DND-41 (cell line): ENCODE results near the gene GLIS2.

Experiments
- CTCF ChIP-seq: IDR thresholded peaks from 2 replicates; pipeline ENCODE4 v1.5.1; 2012; ENCODE audit warnings: borderline replicate concordance, low read length, moderate library complexity, mild to moderate bottlenecking; ENCODE audit not compliant: poor library complexity, severe bottlenecking; ENCODE audit errors: extremely low read depth
- EZH2 ChIP-seq: IDR thresholded peaks from 3 replicates; pipeline ENCODE4 v1.6.1; 2012; ENCODE audit warnings: borderline replicate concordance, low read depth, mild to moderate bottlenecking, moderate library complexity, low read length, inconsistent platforms; ENCODE audit not compliant: severe bottlenecking

GRCh38 chr16:4277987-4278513, 37.8 kb upstream of the GLIS2 start:
- TF ChIP-seq CTCF (no peak), EZH2 (no peak)
